Activated T-cell treated with anti-CD3 and anti-CD28 coated beads, Interleukin-2, amount 50 U/mL, for 4 hours (primary cell): ENCODE measurements around the gene TTLL12. TPM values are rescaled to one million over a fixed set of nuclear protein-coding genes. Genes with fewer than 3 reads are reported as not detected.

Experiments used
- ATAC-seq, 2 donors: fragments of 200-7000 bp; cut with Tn5 transposase; one replicate each; pipeline ENCODE4 v1.10.0; 2021
- DNase-seq: peaks from one replicate; pipeline ENCODE4 v3.0.0-alpha.2; 2020
- H3K27me3 Mint-ChIP-seq: one replicate; pipeline ENCODE4 v1.8.0; 2021; ENCODE audit warnings: low read depth, mixed read lengths
- H3K36me3 Mint-ChIP-seq: one replicate; pipeline ENCODE4 v1.8.0; 2022; ENCODE audit warnings: mixed read lengths; ENCODE audit not compliant: insufficient read depth
- H3K4me1 Mint-ChIP-seq: one replicate; pipeline ENCODE4 v1.8.0; 2021; ENCODE audit warnings: low read depth, mixed read lengths
- H3K4me3 Mint-ChIP-seq: one replicate; pipeline ENCODE4 v1.8.0; 2021; ENCODE audit warnings: mild to moderate bottlenecking, moderate library complexity, mixed read lengths
- H3K9me3 Mint-ChIP-seq: one replicate; pipeline ENCODE4 v1.8.0; 2021; ENCODE audit warnings: mixed read lengths
- total RNA-seq, 3 donors: library from RNA; stranded (reverse); gene quantifications; one replicate each; pipeline ENCODE4 v1.2.1, GENCODE V29; 2021

The TTLL12 gene
- total RNA-seq, 3 donors from 2014 or later: 126 to 188 (median 163) TPM

DNA sequence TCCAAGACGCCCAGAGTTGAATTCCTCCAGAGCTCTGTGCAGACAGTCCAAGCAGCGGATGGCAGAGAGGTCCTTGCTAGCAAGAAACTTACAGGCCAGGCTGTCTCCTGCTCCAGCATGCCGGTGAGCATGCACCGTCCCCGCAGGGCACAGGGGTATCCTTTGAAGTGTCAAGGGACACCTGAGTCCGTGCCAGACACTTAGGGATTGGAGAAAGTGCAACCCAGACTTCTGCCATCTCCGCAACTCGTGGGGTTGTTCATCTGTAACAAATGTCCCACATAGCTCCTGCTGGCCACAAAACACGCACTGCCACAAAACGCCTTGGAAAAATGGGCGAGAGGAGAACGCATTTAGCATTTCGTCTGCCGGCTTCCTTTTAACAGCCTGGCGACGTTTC is 22.3 kb downstream of the TTLL12 start:
- DNase-seq: no peak
- no peak for ATAC-seq
- Mint-ChIP-seq H3K4me3 (no peak overlapping the region), H3K27me3 (no peaks in the 10 kb centered on the region), H3K9me3 (no peaks in the 10 kb centered on the region), H3K36me3 (peaks cover 4% of the 10 kb centered on the region), H3K4me1 (no peaks in the 10 kb centered on the region)

DNA sequence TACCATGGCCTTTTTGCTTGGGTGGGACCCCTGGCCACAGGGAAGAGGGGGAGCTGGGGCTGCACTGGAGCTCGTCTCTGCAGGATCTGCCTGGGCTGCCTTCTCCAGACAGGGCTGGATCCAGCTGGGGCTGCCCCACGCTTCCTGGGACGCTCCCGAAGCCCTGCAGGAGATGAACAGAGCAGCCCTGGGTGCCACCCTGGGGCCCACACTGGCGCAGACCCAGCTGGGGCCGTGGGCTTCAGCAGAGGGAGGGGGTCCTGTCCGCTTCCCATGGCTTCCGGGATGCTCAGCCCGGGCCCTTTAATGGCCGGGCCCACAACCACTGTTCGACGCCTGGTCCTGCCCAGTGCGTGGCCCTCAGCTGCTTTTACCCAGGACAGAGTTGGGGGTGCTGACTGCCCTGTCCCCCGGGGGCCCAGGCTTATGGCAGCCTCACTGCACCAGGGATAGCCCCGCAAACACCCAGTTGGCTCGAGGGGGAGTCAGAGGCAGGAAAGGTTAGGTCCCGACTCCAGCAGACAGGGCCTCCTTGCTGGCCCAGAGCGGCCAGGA is 23.6 kb downstream of the TTLL12 start:
- no peak overlapping the region for H3K4me3 Mint-ChIP-seq
- H3K27me3 Mint-ChIP-seq: no peaks in the 10 kb centered on the region
- no peaks in the 10 kb centered on the region for H3K4me1 Mint-ChIP-seq
- H3K36me3 Mint-ChIP-seq: peaks cover 4% of the 10 kb centered on the region
- DNase-seq: no peak
- ATAC-seq: no peak
- no peaks in the 10 kb centered on the region for H3K9me3 Mint-ChIP-seq

DNA sequence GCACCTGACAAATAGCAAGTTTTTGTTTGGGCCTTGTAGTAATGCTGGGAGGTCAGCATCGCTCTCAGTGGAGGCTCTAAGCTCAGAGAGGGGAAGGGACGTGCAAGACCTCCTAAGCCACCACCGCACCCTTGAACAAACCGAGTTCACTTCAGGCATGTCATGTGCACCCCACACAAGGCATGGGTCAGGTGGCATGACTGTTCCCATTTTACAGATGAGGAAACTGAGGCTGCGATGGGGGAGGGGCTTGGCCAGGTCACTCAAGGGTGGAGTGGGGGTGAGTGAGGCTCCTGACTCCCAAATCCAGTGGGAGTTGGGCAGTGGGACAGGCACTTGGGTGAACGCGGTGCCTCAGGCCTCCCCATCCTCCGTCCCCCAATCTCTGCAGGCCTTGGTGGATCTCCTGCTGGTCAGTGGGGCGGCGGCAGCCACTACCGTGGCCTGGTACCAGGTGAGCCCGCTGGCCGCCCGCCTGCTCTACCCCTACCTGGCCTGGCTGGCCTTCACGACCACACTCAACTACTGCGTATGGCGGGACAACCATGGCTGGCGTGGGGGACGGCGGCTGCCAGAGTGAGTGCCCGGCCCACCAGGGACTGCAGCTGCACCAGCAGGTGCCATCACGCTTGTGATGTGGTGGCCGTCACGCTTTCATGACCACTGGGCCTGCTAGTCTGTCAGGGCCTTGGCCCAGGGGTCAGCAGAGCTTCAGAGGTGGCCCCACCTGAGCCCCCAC is 24.4 kb downstream of the TTLL12 start:
- Mint-ChIP-seq H3K36me3 (peaks cover 1% of the 10 kb centered on the region), H3K4me1 (no peaks in the 10 kb centered on the region), H3K9me3 (no peaks in the 10 kb centered on the region), H3K4me3 (no peak overlapping the region), H3K27me3 (no peaks in the 10 kb centered on the region)
- DNase-seq: no peak
- ATAC-seq: no peak

DNA sequence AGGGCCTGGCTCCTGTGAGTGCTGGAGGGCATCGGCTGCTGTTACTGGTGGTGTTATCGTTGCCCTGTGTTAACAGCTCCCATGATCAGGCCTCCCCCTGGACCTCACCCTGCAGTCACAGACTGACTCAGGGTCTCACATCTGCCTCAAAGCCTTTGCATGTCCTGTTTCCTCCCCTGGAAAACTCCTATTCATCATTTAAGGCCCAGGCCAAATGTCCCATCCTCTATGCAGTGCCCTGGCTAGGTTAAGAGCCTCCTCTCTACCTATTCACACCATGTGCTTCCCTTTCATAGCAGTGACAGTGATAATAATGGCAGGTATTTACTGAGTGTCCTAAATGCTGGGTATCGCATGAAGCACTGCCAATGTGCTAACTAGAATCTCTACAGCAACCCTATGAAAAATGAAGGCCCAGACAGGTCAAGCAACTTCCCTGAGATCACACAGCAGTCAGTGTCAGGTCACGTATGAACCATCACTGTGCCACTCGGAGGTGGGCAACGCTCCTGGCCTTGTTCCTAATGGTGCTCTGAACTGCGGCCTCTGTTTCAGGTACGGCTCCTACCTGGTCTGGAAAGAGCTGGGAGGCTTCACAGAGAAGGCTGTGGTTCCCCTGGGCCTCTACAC is 26.3 kb downstream of the TTLL12 start:
- H3K36me3 Mint-ChIP-seq: peaks cover 1% of the 10 kb centered on the region
- no peaks in the 10 kb centered on the region for H3K27me3 Mint-ChIP-seq
- H3K9me3 Mint-ChIP-seq: no peaks in the 10 kb centered on the region

DNA sequence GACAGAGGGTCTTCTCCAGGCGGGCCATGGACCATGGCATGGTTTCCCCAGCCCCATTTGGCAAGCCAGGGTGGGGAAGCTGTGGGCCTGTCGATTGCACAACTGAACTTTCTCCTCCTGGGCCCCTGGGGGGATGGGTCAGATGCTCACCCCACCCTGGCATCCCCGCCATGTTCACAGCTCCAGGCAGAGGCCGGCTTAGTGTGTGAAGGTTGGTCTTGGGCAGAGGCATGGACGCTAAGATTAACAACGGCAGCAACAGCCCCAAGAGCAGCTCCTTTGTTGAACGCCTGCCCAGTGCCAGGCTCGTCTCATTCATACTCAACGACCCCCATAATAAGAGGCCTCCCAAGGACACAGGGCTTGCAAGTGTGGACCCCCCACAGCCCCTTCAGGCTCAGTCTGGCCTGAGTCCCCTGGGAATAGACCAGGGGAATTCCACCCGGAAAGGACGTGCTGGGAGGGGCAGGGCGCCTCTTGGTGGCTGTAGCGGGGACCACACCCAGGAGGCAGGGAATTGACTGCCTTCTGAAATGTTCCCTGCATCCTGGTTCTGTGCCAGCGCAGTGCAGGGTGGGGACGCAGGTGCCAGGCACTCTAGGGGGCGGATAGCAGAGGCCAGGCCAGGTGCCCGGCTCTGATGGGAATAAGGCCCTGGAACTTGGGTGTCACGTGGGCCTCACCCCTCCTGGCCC is 27.3 kb downstream of the TTLL12 start:
- H3K27me3 Mint-ChIP-seq: no peaks in the 10 kb centered on the region
- H3K4me1 Mint-ChIP-seq: peaks cover 2% of the 10 kb centered on the region
- H3K4me3 Mint-ChIP-seq: no peak overlapping the region
- H3K36me3 Mint-ChIP-seq: peaks cover 1% of the 10 kb centered on the region
- DNase-seq: no peak
- no peaks in the 10 kb centered on the region for H3K9me3 Mint-ChIP-seq
- no peak for ATAC-seq

More for the DNA sequence above, 26.3 kb downstream of the TTLL12 start:
- no peak for ATAC-seq
- Mint-ChIP-seq H3K4me1 (peaks cover 2% of the 10 kb centered on the region), H3K4me3 (no peak overlapping the region)
- DNase-seq: no peak

DNA sequence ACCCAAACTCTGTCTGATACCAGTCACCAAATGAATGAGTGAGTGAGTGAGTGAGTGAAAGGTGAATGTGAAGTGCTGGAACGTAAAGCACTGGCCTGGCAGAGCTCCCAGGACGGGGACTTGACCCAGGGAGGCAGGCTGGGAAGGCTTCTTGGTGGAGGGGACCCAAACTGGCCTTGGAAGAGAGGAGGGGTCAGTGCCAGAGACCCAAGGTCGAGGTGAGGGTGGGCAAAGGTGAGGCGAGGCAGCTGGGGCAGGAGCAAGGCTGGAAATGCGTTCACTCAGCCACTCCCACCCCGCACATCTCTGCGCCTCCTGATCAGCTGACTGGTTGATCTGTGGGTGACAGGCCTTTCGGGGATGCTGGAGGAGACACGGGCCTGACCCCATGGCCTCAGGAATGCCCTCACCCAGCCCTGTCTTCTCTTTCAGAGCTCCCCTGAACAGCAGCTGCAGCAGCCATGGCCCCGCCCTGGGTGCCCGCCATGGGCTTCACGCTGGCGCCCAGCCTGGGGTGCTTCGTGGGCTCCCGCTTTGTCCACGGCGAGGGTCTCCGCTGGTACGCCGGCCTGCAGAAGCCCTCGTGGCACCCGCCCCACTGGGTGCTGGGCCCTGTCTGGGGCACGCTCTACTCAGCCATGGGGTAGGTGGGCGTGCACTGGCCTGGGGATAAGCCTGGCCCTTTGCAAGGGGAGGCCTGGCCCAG is 28.0 kb downstream of the TTLL12 start:
- H3K36me3 Mint-ChIP-seq: peaks cover under 1% of the 10 kb centered on the region
- DNase-seq (no peak), ATAC-seq (no peak)
- H3K4me3 Mint-ChIP-seq: no peak overlapping the region
- H3K4me1 Mint-ChIP-seq: peaks cover 2% of the 10 kb centered on the region
- H3K27me3 Mint-ChIP-seq: no peaks in the 10 kb centered on the region
- no peaks in the 10 kb centered on the region for H3K9me3 Mint-ChIP-seq

DNA sequence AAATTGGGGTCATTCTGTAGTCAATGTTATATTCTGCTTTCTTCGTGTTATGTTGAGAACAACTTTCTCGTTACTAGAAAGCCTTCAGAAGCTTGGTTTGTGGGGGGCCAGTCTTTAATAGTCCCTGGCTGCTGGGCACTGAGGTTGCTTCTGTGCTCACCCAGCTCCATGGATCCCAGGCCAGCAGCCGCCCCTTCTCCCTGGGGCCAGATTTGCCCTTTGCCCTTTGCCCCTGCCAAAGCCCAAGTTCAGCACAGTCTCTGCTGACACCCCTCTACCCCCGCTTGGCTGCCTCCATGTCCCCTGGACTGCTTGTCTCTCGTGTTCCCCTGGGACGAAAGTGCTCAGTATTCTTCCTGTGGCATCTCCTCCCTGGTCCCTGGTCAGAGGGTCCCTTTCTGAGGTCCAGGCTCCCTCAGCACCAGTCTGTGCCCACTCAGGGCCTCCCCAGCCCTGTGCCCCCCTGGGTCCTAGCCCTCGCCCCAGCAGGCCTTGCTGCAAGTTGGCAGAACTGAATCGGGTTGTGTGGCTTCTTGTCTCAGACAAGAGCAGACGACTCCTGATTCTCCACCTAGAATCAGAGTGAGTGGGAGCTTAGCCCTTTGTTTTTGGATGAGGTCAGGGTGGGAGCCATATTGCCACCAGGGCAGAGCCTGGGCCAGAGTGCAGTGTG is 28.9 kb downstream of the TTLL12 start:
- ATAC-seq (no peak), DNase-seq (no peak)
- Mint-ChIP-seq H3K4me1 (peaks cover 4% of the 10 kb centered on the region), H3K36me3 (no peaks in the 10 kb centered on the region), H3K4me3 (no peak overlapping the region), H3K9me3 (no peaks in the 10 kb centered on the region), H3K27me3 (no peaks in the 10 kb centered on the region)

DNA sequence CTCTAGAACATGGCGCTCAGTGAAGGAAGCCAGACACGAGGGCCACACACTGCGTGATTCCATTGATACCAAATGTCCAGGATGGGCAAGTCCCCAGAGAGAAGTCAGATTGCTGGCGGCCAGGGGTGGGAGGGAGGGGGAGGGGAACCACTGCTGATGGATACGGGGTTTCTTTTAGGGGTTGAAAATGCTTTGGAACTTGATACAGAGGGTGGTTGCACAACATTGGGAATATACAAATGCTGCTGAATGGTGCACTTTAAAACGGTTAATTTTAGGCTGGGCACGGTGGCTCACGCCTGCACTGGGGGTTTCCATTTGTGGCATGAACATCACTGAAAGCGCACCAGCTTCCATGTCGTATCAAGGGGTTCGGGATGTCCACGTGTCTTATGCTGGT is 30.5 kb downstream of the TTLL12 start:
- no peaks in the 10 kb centered on the region for H3K9me3 Mint-ChIP-seq
- no peak overlapping the region for H3K4me3 Mint-ChIP-seq
- peaks cover 10% of the 10 kb centered on the region for H3K4me1 Mint-ChIP-seq
- ATAC-seq (no peak), DNase-seq (no peak)
- H3K36me3 Mint-ChIP-seq: no peaks in the 10 kb centered on the region
- H3K27me3 Mint-ChIP-seq: no peaks in the 10 kb centered on the region

DNA sequence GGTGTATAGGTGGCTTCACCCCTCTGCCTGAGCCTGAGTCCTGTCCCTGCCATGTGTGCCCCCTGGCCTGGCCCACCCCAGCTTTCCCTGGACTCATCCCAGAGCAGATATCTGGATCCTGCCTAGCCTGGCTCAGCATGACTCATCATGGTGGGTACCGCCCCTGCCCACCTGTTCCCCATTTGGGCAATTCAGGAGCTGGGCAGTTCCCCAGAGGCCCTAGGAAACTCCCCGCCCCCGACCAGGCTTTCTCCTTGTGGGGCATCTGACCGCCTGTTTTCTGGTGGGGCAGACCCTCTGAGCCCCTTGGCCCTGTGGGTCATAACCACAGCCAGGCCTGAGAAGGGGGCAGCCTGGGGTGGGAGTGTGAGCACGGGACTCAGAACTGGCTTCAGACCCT is 31.1 kb downstream of the TTLL12 start:
- ATAC-seq: no peak
- Mint-ChIP-seq H3K27me3 (no peaks in the 10 kb centered on the region), H3K4me1 (peaks cover 14% of the 10 kb centered on the region), H3K4me3 (no peak overlapping the region), H3K36me3 (no peaks in the 10 kb centered on the region), H3K9me3 (no peaks in the 10 kb centered on the region)
- no peak for DNase-seq

DNA sequence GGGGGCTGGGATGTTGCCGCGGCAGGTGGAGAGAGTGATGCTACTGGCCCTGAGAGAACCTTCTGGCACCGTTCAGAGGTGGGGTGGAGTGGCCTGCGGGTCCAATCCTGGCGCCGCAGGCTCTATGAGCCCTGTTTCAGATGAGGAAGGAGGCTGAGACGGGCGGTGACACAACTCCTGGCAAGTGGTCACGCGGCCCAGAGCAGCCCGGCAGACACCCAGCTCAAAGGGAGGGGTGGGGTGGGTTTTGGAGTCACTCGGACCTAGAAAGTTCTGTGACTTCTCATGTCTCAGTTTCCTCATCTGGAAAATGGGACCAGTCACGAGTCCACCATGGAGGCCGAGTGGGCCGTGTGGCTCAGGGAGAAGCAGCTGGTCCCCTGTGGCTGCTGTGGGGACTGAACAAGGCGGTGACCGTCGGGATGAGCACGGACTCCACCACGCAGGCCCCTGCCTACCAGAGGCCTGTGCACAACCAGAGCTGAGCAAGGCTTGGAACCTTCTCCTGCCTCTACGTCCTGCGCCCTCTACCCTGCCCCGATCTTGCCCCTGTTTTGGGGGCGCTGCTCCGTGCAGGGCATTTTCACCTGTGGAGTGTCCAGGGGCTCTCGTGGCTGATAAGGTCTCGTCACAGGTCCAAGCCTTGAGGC is 31.9 kb downstream of the TTLL12 start:
- Mint-ChIP-seq H3K4me1 (peaks cover 18% of the 10 kb centered on the region), H3K4me3 (no peak overlapping the region), H3K36me3 (no peaks in the 10 kb centered on the region), H3K9me3 (no peaks in the 10 kb centered on the region), H3K27me3 (no peaks in the 10 kb centered on the region)
- no peak for ATAC-seq
- DNase-seq: no peak

DNA sequence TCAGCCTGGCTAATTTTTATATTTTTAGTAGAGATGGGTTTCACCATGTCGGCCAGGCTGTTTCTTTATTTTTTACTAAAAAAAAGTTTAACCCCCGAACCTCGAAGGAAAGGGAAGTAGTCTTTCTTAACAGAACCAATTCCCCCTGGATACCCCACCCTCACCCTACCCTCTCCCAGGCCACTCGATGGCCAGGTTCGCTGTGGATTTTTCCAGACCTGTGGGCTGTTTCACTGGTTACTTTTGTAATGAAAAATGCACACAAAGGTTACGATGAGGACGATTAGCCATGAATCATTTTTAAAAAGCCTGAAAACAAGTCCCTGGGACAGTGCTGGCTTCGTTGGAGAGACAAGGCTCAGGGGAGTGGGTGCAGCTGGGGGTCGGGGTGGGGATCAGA is 33.0 kb downstream of the TTLL12 start:
- Mint-ChIP-seq H3K9me3 (no peaks in the 10 kb centered on the region), H3K4me3 (no peak overlapping the region), H3K4me1 (peaks cover 18% of the 10 kb centered on the region), H3K27me3 (no peaks in the 10 kb centered on the region), H3K36me3 (no peaks in the 10 kb centered on the region)
- DNase-seq: no peak
- ATAC-seq: no peak

DNA sequence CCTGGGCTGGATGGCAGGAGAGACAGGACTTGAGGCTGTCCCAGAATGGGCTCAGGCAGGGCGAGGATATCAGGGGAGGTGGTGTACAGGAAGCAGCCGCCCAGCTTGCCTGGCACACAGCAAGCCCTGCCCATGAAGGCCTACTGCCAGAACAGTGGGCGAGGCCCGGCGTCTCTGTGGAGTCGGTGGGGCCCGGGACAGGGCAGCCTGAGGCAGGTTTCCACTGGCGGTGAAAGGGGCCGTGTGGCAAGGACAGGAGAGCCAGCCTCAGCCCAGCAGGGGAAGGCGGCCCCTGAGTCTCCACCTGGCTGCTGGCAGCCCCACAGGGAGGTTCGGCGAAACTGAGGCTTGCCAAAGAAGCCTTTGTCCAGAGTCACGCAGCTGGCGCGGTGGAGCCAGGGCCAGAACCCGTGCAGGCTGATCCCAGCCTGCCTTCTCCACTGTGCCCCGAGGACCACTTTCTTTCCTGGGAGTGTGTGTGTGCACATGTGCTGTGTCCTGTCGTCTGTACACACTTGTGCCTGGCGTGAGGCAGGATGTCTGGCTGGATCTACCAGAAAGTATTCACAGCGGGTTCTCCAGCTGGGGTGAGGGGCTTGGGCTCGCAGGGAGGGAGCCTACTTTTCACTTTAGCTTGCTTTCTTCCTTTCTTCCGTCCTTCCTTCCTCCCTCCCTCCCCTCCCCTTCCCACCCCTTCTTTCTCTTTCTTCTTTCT is 34.4 kb downstream of the TTLL12 start:
- peaks cover 22% of the 10 kb centered on the region for H3K4me1 Mint-ChIP-seq

DNA sequence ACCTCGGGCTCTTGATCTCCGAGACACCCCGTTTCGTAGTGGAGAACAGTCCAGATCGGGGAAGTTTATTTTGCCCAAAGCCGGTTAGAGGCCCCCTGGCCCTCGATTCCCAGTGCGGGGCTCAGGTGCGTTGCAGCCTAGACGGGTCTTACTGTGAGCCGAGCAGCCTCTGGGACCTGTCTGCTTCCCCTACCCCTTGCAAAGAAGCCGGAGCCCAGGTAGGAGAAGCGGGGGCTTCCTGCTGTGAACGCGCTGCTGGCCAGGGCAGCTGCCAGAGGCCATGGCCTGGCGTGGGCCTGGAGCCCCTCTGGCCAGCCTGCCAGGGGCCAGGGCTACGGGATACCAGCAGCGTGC is 35.0 kb downstream of the TTLL12 start:
- H3K9me3 Mint-ChIP-seq: no peaks in the 10 kb centered on the region
- no peaks in the 10 kb centered on the region for H3K27me3 Mint-ChIP-seq
- peak; percentile 35 to 42 for ATAC-seq
- peaks cover 25% of the 10 kb centered on the region for H3K4me1 Mint-ChIP-seq
- no peak for DNase-seq
- no peaks in the 10 kb centered on the region for H3K36me3 Mint-ChIP-seq
- peak overlapping the region; percentile 80 for H3K4me3 Mint-ChIP-seq

More for the DNA sequence above, 34.4 kb downstream of the TTLL12 start:
- H3K9me3 Mint-ChIP-seq: no peaks in the 10 kb centered on the region
- peak overlapping the region; percentile 80 for H3K4me3 Mint-ChIP-seq
- H3K36me3 Mint-ChIP-seq: no peaks in the 10 kb centered on the region
- DNase-seq: peak; percentile 42
- no peaks in the 10 kb centered on the region for H3K27me3 Mint-ChIP-seq
- ATAC-seq: peak; percentile 84 to 90
